Activated CD4-positive, alpha-beta memory T cell treated with anti-CD3 and anti-CD28 coated beads for 36 hours (primary cell): ENCODE results near the gene MYCBP2. TPM values are rescaled to one million over a fixed set of nuclear protein-coding genes. Genes with fewer than 3 reads are reported as not detected.

Source experiments
- CTCF ChIA-PET: fragments of 350-600 bp; sonication (Branson Sonifier 250); formaldehyde crosslinking; loops from one replicate; lab custom pipeline; 2021; ENCODE audit warnings: antibody characterized with exemption, inconsistent platforms; lab: Charles Lee
- POLR2A ChIA-PET: fragments of 350-600 bp; sonication (Branson Sonifier 250); formaldehyde crosslinking; loops from one replicate; lab custom pipeline; 2021; ENCODE audit warnings: antibody characterized with exemption; lab: Charles Lee
- DNase-seq: peaks from one replicate; pipeline ENCODE4 v3.0.0-alpha.2; 2020
- H3K27ac Mint-ChIP-seq: one replicate; pipeline ENCODE4 v1.8.0; 2021; ENCODE audit warnings: mixed read lengths
- H3K27me3 Mint-ChIP-seq: one replicate; pipeline ENCODE4 v1.8.0; 2021; ENCODE audit warnings: mixed read lengths
- H3K36me3 Mint-ChIP-seq: one replicate; pipeline ENCODE4 v1.8.0; 2021; ENCODE audit warnings: mixed read lengths
- H3K4me1 Mint-ChIP-seq: one replicate; pipeline ENCODE4 v1.8.0; 2021; ENCODE audit warnings: low read depth, mixed read lengths
- H3K4me3 Mint-ChIP-seq: one replicate; pipeline ENCODE4 v1.8.0; 2021; ENCODE audit warnings: mild to moderate bottlenecking, mixed read lengths
- H3K9me3 Mint-ChIP-seq: one replicate; pipeline ENCODE4 v1.8.0; 2021; ENCODE audit warnings: mixed read lengths
- intact Hi-C: fragments of 100-400 bp; cut with micrococcal nuclease; formaldehyde crosslinking; loops from one replicate; pipeline ENCODE4 v1.15.1; 2023
- total RNA-seq, 2 experiments: library from RNA; stranded (reverse); gene quantifications; one replicate each; pipeline ENCODE4 v1.2.3, GENCODE V29; 2021

The MYCBP2 gene
- total RNA-seq, 2 experiments from 2014 or later = 67.3 to 79.4 TPM

- DNase-seq = no peak
- peaks cover 54% of the 10 kb centered on the region for H3K36me3 Mint-ChIP-seq
- no peaks in the 10 kb centered on the region for H3K9me3 Mint-ChIP-seq
- no peak overlapping the region for H3K4me3 Mint-ChIP-seq
- no peak overlapping the region for H3K27ac Mint-ChIP-seq
- CTCF ChIA-PET = no interaction called here
- no peaks in the 10 kb centered on the region for H3K27me3 Mint-ChIP-seq
- no peaks in the 10 kb centered on the region for H3K4me1 Mint-ChIP-seq
- intact Hi-C loops = no loop called here
- POLR2A ChIA-PET = no interaction called here
Measured at GRCh38 chr13:77079902-77080413, 246.9 kb downstream of the MYCBP2 start.

GRCh38 chr13:77067519-77067918 lies 259.4 kb downstream of the MYCBP2 start:
- H3K27ac Mint-ChIP-seq = no peak overlapping the region
- ChIA-PET CTCF (no interaction called here), POLR2A (no interaction called here)
- no peaks in the 10 kb centered on the region for H3K9me3 Mint-ChIP-seq
- no peaks in the 10 kb centered on the region for H3K27me3 Mint-ChIP-seq
- H3K4me1 Mint-ChIP-seq = peaks cover 2% of the 10 kb centered on the region
- intact Hi-C loops = no loop called here
- H3K36me3 Mint-ChIP-seq = peaks cover 13% of the 10 kb centered on the region
- no peak for DNase-seq
- no peak overlapping the region for H3K4me3 Mint-ChIP-seq

- ChIA-PET CTCF (interaction anchor here (0.9 kb wide), 1 partner anchor 413 kb away, joined by 3 read pairs; no protein-coding TSS in a partner anchor), POLR2A (no interaction called here)
- peaks cover 20% of the 10 kb centered on the region for H3K36me3 Mint-ChIP-seq
- no peak for DNase-seq
- H3K27ac Mint-ChIP-seq = no peak overlapping the region
- H3K4me1 Mint-ChIP-seq = peaks cover 4% of the 10 kb centered on the region
- no peaks in the 10 kb centered on the region for H3K9me3 Mint-ChIP-seq
- intact Hi-C loops = no loop called here
- H3K4me3 Mint-ChIP-seq = no peak overlapping the region
- H3K27me3 Mint-ChIP-seq = no peaks in the 10 kb centered on the region
Measured at GRCh38 chr13:77065461-77066147, 261.3 kb downstream of the MYCBP2 start.

- Mint-ChIP-seq H3K4me3 (no peak overlapping the region), H3K4me1 (peaks cover 4% of the 10 kb centered on the region), H3K27me3 (no peaks in the 10 kb centered on the region), H3K9me3 (no peaks in the 10 kb centered on the region), H3K27ac (no peak overlapping the region), H3K36me3 (peaks cover 24% of the 10 kb centered on the region)
- CTCF ChIA-PET = no interaction called here
- DNase-seq = no peak
- POLR2A ChIA-PET = no interaction called here
- intact Hi-C loops = no loop called here
Measured at GRCh38 chr13:77062097-77062496, 264.8 kb downstream of the MYCBP2 start.

- ChIA-PET POLR2A (no interaction called here), CTCF (no interaction called here)
- no peak for DNase-seq
- H3K27ac Mint-ChIP-seq = no peak overlapping the region
- no peaks in the 10 kb centered on the region for H3K27me3 Mint-ChIP-seq
- no peak overlapping the region for H3K4me3 Mint-ChIP-seq
- intact Hi-C loops = no loop called here
- H3K4me1 Mint-ChIP-seq = peaks cover 4% of the 10 kb centered on the region
- H3K9me3 Mint-ChIP-seq = no peaks in the 10 kb centered on the region
- peaks cover 29% of the 10 kb centered on the region for H3K36me3 Mint-ChIP-seq
Measured at GRCh38 chr13:77061362-77061761, 265.5 kb downstream of the MYCBP2 start.

GRCh38 chr13:77056886-77057285 lies 270.0 kb downstream of the MYCBP2 start:
- CTCF ChIA-PET = no interaction called here

GRCh38 chr13:77056382-77056781 lies 270.5 kb downstream of the MYCBP2 start:
- intact Hi-C loops = no loop called here
- CTCF ChIA-PET = no interaction called here
- Mint-ChIP-seq H3K4me1 (no peaks in the 10 kb centered on the region), H3K36me3 (peaks cover 37% of the 10 kb centered on the region), H3K9me3 (no peaks in the 10 kb centered on the region), H3K27me3 (no peaks in the 10 kb centered on the region), H3K27ac (no peak overlapping the region), H3K4me3 (no peak overlapping the region)
- POLR2A ChIA-PET = no interaction called here
- DNase-seq = no peak

More at GRCh38 chr13:77056886-77057285, 270.0 kb downstream of the MYCBP2 start:
- no peaks in the 10 kb centered on the region for H3K9me3 Mint-ChIP-seq
- H3K36me3 Mint-ChIP-seq = peaks cover 39% of the 10 kb centered on the region
- no peak overlapping the region for H3K27ac Mint-ChIP-seq
- no peak for DNase-seq
- intact Hi-C loops = no loop called here
- H3K4me1 Mint-ChIP-seq = no peaks in the 10 kb centered on the region
- H3K4me3 Mint-ChIP-seq = no peak overlapping the region
- POLR2A ChIA-PET = no interaction called here
- no peaks in the 10 kb centered on the region for H3K27me3 Mint-ChIP-seq

- H3K27ac Mint-ChIP-seq = no peak overlapping the region
- no peaks in the 10 kb centered on the region for H3K4me1 Mint-ChIP-seq
- intact Hi-C loops = no loop called here
- ChIA-PET CTCF (interaction anchor here (1.2 kb wide), 1 partner anchor 510 kb away, joined by 3 read pairs; no protein-coding TSS in a partner anchor), POLR2A (no interaction called here)
- no peak for DNase-seq
- H3K36me3 Mint-ChIP-seq = peaks cover 43% of the 10 kb centered on the region
- no peaks in the 10 kb centered on the region for H3K9me3 Mint-ChIP-seq
- no peak overlapping the region for H3K4me3 Mint-ChIP-seq
- H3K27me3 Mint-ChIP-seq = no peaks in the 10 kb centered on the region
Measured at GRCh38 chr13:77055158-77055557, 271.7 kb downstream of the MYCBP2 start.

- DNase-seq = no peak
- intact Hi-C loops = no loop called here
- H3K36me3 Mint-ChIP-seq = peaks cover 51% of the 10 kb centered on the region
- H3K27me3 Mint-ChIP-seq = no peaks in the 10 kb centered on the region
- ChIA-PET POLR2A (no interaction called here), CTCF (no interaction called here)
- H3K4me3 Mint-ChIP-seq = no peak overlapping the region
- H3K27ac Mint-ChIP-seq = no peak overlapping the region
- H3K9me3 Mint-ChIP-seq = no peaks in the 10 kb centered on the region
- no peaks in the 10 kb centered on the region for H3K4me1 Mint-ChIP-seq
Measured at GRCh38 chr13:77053192-77053591, 273.7 kb downstream of the MYCBP2 start.

GRCh38 chr13:77048681-77049080 lies 278.2 kb downstream of the MYCBP2 start:
- intact Hi-C loops = no loop called here
- POLR2A ChIA-PET = no interaction called here
- peaks cover 38% of the 10 kb centered on the region for H3K36me3 Mint-ChIP-seq
- H3K27me3 Mint-ChIP-seq = no peaks in the 10 kb centered on the region
- no peak for DNase-seq
- peaks cover 3% of the 10 kb centered on the region for H3K4me1 Mint-ChIP-seq
- peak overlapping the region; percentile 26 for H3K27ac Mint-ChIP-seq
- H3K4me3 Mint-ChIP-seq = no peak overlapping the region
- CTCF ChIA-PET = no interaction called here
- no peaks in the 10 kb centered on the region for H3K9me3 Mint-ChIP-seq

GRCh38 chr13:77047649-77048343 lies 279.1 kb downstream of the MYCBP2 start:
- no peak for DNase-seq

GRCh38 chr13:77042566-77043177 lies 284.2 kb downstream of the MYCBP2 start:
- intact Hi-C loops = no loop called here

More at GRCh38 chr13:77047649-77048343, 279.1 kb downstream of the MYCBP2 start:
- Mint-ChIP-seq H3K36me3 (peaks cover 37% of the 10 kb centered on the region), H3K9me3 (no peaks in the 10 kb centered on the region), H3K27me3 (no peaks in the 10 kb centered on the region), H3K27ac (peak overlapping the region; percentile 15), H3K4me1 (peaks cover 3% of the 10 kb centered on the region), H3K4me3 (no peak overlapping the region)
- CTCF ChIA-PET = no interaction called here
- intact Hi-C loops = no loop called here
- POLR2A ChIA-PET = no interaction called here

More at GRCh38 chr13:77042566-77043177, 284.2 kb downstream of the MYCBP2 start:
- ChIA-PET POLR2A (interaction anchor here (1.0 kb wide), 1 partner anchor 16 kb away, joined by 4 read pairs; no protein-coding TSS in a partner anchor), CTCF (interaction anchor here (0.8 kb wide), 1 partner anchor 15 kb away, joined by 4 read pairs; no protein-coding TSS in a partner anchor)
- Mint-ChIP-seq H3K9me3 (no peaks in the 10 kb centered on the region), H3K4me3 (no peak overlapping the region), H3K27ac (no peak overlapping the region), H3K27me3 (no peaks in the 10 kb centered on the region), H3K4me1 (peaks cover 3% of the 10 kb centered on the region), H3K36me3 (peaks cover 11% of the 10 kb centered on the region)
- DNase-seq = no peak
